Neural progenitor cell (in vitro differentiated cells): Measurements from ENCODE around the gene IL2RA.

Source experiments
- EZH2 ChIP-seq: fragments of 200-600 bp; sonication (generic); IDR thresholded peaks from 2 replicates; pipeline ENCODE4 v1.6.1; 2017; ENCODE audit warnings: antibody characterized with exemption, mild to moderate bottlenecking, moderate library complexity
- EZH2phosphoT487 ChIP-seq: fragments of 200-600 bp; sonication (generic); IDR thresholded peaks from 2 replicates; pipeline ENCODE4 v1.6.1; 2017; ENCODE audit warnings: antibody characterized with exemption
- TF ChIP-seq, protein P1 (sequence below): fragments of 200-600 bp; sonication (generic); IDR thresholded peaks from 2 replicates; pipeline ENCODE4 v1.5.1; 2017; ENCODE audit warnings: antibody characterized with exemption, mild to moderate bottlenecking

DNA sequence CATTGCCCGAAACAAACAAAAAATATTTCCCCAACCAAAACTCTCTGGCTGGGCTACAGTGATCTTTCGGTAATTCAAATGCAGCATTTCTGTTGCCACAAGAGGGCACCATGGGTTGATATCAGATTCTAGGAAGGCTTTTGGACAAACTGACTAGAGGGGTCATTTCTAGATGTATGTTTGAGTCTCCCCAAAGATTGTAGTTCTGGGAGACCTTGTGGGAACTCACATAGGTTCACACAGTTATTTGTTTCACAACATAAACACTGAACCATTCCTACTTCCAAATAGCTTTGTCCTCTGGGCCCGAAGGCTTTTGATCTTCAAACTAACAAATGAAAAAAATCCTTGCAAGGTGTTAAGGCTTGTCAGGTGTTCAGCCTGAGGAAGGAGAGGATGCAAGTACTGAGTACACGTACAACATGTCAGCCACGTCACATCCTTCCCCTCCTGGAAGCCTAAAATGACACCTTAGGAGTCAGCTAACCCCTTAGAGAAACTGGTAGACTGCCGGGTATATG lies 47.9 kb downstream of the IL2RA start:
- TF ChIP-seq, protein P1, sequence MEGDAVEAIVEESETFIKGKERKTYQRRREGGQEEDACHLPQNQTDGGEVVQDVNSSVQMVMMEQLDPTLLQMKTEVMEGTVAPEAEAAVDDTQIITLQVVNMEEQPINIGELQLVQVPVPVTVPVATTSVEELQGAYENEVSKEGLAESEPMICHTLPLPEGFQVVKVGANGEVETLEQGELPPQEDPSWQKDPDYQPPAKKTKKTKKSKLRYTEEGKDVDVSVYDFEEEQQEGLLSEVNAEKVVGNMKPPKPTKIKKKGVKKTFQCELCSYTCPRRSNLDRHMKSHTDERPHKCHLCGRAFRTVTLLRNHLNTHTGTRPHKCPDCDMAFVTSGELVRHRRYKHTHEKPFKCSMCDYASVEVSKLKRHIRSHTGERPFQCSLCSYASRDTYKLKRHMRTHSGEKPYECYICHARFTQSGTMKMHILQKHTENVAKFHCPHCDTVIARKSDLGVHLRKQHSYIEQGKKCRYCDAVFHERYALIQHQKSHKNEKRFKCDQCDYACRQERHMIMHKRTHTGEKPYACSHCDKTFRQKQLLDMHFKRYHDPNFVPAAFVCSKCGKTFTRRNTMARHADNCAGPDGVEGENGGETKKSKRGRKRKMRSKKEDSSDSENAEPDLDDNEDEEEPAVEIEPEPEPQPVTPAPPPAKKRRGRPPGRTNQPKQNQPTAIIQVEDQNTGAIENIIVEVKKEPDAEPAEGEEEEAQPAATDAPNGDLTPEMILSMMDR = peak; percentile 84
- TF ChIP-seq EZH2 = no peak
- no peak for TF ChIP-seq EZH2phosphoT487
